MM.1S (cell line): Measurements from ENCODE around the gene TOP2B.

Source experiments
- EZH2 ChIP-seq: fragments of 300-600 bp; sonication (generic); optimal IDR thresholded peaks from 2 replicates; pipeline ENCODE3; 2017; ENCODE audit warnings: low read depth, mild to moderate bottlenecking, antibody characterized with exemption, low read length, mixed read lengths
- TF ChIP-seq, protein P1 (sequence below): fragments of 300-600 bp; sonication (generic); IDR thresholded peaks from 2 replicates; pipeline ENCODE4 v1.5.1; 2016; ENCODE audit warnings: antibody characterized with exemption, low read length, mixed read lengths

- TF ChIP-seq, protein P1, sequence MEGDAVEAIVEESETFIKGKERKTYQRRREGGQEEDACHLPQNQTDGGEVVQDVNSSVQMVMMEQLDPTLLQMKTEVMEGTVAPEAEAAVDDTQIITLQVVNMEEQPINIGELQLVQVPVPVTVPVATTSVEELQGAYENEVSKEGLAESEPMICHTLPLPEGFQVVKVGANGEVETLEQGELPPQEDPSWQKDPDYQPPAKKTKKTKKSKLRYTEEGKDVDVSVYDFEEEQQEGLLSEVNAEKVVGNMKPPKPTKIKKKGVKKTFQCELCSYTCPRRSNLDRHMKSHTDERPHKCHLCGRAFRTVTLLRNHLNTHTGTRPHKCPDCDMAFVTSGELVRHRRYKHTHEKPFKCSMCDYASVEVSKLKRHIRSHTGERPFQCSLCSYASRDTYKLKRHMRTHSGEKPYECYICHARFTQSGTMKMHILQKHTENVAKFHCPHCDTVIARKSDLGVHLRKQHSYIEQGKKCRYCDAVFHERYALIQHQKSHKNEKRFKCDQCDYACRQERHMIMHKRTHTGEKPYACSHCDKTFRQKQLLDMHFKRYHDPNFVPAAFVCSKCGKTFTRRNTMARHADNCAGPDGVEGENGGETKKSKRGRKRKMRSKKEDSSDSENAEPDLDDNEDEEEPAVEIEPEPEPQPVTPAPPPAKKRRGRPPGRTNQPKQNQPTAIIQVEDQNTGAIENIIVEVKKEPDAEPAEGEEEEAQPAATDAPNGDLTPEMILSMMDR: no peak
- no peak for TF ChIP-seq EZH2
Observed at GRCh38 chr3:25576831-25577454, 87.8 kb downstream of the TOP2B start.
